Measurements from ENCODE around the gene RADIL. TPM values are rescaled to one million over a fixed set of nuclear protein-coding genes. Genes with fewer than 3 reads are reported as not detected.

Gene RADIL
- total RNA-seq, 1 experiment from 2014 or later: 5.6 TPM

DNA sequence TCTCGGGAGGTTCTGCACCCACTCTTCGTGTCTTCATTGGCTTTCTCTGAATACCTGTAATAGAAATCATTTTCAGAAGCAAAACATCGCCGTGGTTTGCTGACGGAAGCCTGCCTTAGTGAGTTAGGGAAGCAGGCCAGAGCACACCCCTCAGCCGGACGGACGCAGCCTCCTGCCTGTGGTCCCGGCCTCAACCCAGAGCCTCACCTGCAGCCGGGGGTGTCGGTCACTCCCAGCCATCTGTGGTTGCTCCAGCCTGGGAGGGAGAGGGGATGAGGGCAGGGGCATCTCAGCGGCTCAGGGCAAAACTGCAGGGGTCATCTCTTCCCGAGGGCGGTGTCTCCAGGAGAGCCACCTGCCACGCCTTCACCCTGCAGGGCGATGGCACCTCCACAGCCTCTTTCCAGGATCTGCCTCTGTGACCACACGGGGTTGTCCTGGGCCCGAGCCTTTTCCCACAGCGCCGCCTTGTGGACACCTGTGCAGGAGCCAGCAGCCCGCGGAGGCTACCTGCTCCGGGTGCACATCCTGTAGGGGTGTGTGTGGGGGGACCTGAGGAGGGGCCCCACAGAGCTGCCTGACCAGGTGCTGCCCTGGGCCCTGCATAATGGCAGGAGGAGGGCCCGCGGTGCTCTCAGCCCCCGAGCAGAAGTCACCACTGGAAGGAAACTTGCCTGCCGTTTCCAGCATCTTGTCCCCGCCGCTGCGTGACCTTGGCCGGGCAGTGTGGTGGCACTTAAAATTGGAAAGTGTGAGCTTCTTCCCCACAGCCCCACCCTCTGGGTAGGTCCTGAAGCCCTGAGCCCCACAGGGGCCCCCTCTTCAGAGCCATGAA is 129.7 kb downstream of the RADIL start:
- ChIA-PET POLR2A (ENCODE audit: unreplicated experiment) (no interaction called here), CTCF (no interaction called here)
- H3K27me3 ChIP-seq (ENCODE audit: low read length): no peaks in the 10 kb centered on the region
- H4K20me1 ChIP-seq (ENCODE audit: low read length): no peaks in the 10 kb centered on the region
- BruUV-seq (replicated peaks): no TSS peak
- no peak overlapping the region for H3K4me3 ChIP-seq (ENCODE audit: low read length)
- DNase-seq: peak; percentile 79
- no peak overlapping the region for H3K4me2 ChIP-seq (ENCODE audit: low read length)
- no peak overlapping the region for H3K27ac ChIP-seq (ENCODE audit: low read length)
- H3K9me2 ChIP-seq (replicated peaks; ENCODE audit: low read length): no peaks in the 10 kb centered on the region
- H3K4me1 ChIP-seq (ENCODE audit: insufficient read depth, low read length): no peaks in the 10 kb centered on the region
- intact Hi-C loops (cut with micrococcal nuclease): loop anchor here (1.0 to 2.0 kb wide), 3 partner anchors 69 to 143 kb away; no protein-coding TSS in a partner anchor
- H3K36me3 ChIP-seq (ENCODE audit: low read depth, low read length): no peaks in the 10 kb centered on the region
- ATAC-seq: peak; percentile 99
- no peak overlapping the region for H3K9ac ChIP-seq (ENCODE audit: low read length)
- H3K9me3 ChIP-seq (ENCODE audit: low read length): no peaks in the 10 kb centered on the region
- no peak overlapping the region for H2AFZ ChIP-seq (ENCODE audit: low read length)
- TF ChIP-seq, protein P1, sequence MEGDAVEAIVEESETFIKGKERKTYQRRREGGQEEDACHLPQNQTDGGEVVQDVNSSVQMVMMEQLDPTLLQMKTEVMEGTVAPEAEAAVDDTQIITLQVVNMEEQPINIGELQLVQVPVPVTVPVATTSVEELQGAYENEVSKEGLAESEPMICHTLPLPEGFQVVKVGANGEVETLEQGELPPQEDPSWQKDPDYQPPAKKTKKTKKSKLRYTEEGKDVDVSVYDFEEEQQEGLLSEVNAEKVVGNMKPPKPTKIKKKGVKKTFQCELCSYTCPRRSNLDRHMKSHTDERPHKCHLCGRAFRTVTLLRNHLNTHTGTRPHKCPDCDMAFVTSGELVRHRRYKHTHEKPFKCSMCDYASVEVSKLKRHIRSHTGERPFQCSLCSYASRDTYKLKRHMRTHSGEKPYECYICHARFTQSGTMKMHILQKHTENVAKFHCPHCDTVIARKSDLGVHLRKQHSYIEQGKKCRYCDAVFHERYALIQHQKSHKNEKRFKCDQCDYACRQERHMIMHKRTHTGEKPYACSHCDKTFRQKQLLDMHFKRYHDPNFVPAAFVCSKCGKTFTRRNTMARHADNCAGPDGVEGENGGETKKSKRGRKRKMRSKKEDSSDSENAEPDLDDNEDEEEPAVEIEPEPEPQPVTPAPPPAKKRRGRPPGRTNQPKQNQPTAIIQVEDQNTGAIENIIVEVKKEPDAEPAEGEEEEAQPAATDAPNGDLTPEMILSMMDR (conservative IDR thresholded peaks at IDR 0.05; ENCODE audit: low read depth, low read length): peak; percentile 89
- no peak for TF ChIP-seq EZH2 (IDR thresholded peaks at IDR 0.05; ENCODE audit: low read length, unreplicated experiment)
- H3K79me2 ChIP-seq (ENCODE audit: low read length): peaks cover 8% of the 10 kb centered on the region; the same call in 1 of the 2 replicates
- H3F3A ChIP-seq (ENCODE audit: low read length, unreplicated experiment): no peaks in the 10 kb centered on the region

DNA sequence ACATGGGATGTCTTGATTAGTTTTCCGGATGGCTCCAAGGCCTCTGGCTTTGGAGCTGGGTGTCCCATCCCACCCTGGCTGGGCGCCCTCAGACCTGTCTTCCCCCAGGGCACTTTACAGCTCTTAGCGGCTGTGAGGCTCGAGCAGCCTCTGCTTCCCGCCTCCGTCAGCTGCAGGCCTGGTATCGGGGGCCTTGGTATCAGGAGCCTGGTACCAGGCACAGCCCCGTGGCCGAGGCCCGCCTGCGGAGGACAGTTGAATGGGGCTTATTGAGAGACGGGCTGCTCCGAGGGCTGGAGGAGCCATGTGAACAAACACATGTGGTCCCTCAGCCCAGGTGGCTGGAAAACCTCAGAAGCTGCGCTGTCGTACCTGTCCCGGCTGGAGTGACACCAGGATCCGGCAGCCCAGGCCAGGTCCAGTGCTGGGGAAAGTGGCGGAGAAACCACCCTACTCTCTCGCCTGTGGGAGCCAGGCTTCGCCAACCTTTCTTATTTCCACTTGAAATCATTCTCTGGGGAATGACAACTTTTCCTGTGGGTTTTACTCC is 132.0 kb downstream of the RADIL start:
- intact Hi-C loops (cut with micrococcal nuclease): no loop called here
- Histone ChIP-seq H3K4me3 (ENCODE audit: low read length) (no peak overlapping the region), H2AFZ (ENCODE audit: low read length) (no peak overlapping the region), H3K27me3 (ENCODE audit: low read length) (no peaks in the 10 kb centered on the region), H3K27ac (ENCODE audit: low read length) (no peak overlapping the region), H3K4me2 (ENCODE audit: low read length) (no peak overlapping the region), H3K9me3 (ENCODE audit: low read length) (no peaks in the 10 kb centered on the region), H4K20me1 (ENCODE audit: low read length) (no peaks in the 10 kb centered on the region), H3F3A (ENCODE audit: low read length, unreplicated experiment) (no peaks in the 10 kb centered on the region), H3K9me2 (replicated peaks; ENCODE audit: low read length) (no peaks in the 10 kb centered on the region), H3K36me3 (ENCODE audit: low read depth, low read length) (no peaks in the 10 kb centered on the region), H3K4me1 (ENCODE audit: insufficient read depth, low read length) (0 out of 2 replicates have a peak, but pooled peaks cover under 1% of the 10 kb centered on the region), H3K79me2 (ENCODE audit: low read length) (peaks cover 28% of the 10 kb centered on the region), H3K9ac (ENCODE audit: low read length) (no peak overlapping the region)
- no peak for DNase-seq
- POLR2A ChIA-PET (ENCODE audit: unreplicated experiment): no interaction called here
- CTCF ChIA-PET: no interaction called here
- BruUV-seq (replicated peaks): no TSS peak
- ATAC-seq: no peak
- TF ChIP-seq EZH2 (IDR thresholded peaks at IDR 0.05; ENCODE audit: low read length, unreplicated experiment) (no peak), EZH2phosphoT487 (IDR thresholded peaks at IDR 0.05; ENCODE audit: borderline replicate concordance, low read length) (no peak)
- TF ChIP-seq, protein P1 (conservative IDR thresholded peaks at IDR 0.05; ENCODE audit: low read depth, low read length): no peak

DNA sequence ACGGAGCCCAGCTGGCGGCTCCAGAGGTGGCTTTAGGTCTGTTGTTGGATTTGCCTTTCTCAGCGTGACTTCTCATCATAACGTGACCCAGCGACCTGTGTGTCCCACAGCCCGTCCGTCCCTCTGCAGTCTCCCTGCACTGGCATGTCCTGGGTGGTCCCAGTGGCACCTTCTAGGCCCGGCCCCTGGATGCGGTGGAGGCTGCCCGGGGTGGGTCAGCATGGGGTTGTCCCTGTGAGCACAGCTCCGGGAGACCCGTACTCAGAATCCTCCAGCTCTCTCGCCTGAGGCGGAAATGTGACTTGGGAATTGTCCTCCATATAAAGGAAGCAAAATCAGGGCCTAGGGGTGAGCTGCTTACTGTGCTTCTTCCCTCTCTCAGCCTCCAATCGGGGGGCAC is 133.7 kb downstream of the RADIL start:
- ATAC-seq: no peak
- no peaks in the 10 kb centered on the region for H3K36me3 ChIP-seq (ENCODE audit: low read depth, low read length)
- H2AFZ ChIP-seq (ENCODE audit: low read length): no peak overlapping the region
- H3K27me3 ChIP-seq (ENCODE audit: low read length): no peaks in the 10 kb centered on the region
- H3K4me2 ChIP-seq (ENCODE audit: low read length): no peak overlapping the region
- no peaks in the 10 kb centered on the region for H3K9me3 ChIP-seq (ENCODE audit: low read length)
- H3K9ac ChIP-seq (ENCODE audit: low read length): no peak overlapping the region
- no peaks in the 10 kb centered on the region for H3K9me2 ChIP-seq (replicated peaks; ENCODE audit: low read length)
- peaks cover 5% of the 10 kb centered on the region for H3F3A ChIP-seq (ENCODE audit: low read length, unreplicated experiment)
- peaks cover 37% of the 10 kb centered on the region for H3K79me2 ChIP-seq (ENCODE audit: low read length)
- intact Hi-C loops (cut with micrococcal nuclease): no loop called here
- H3K4me1 ChIP-seq (ENCODE audit: insufficient read depth, low read length): peaks cover 12% of the 10 kb centered on the region; the same call in 1 of the 2 replicates
- no peak overlapping the region for H3K4me3 ChIP-seq (ENCODE audit: low read length)
- no TSS peak for BruUV-seq (replicated peaks)
- ChIA-PET POLR2A (ENCODE audit: unreplicated experiment) (no interaction called here), CTCF (interaction anchor here (0.7 kb wide), 1 partner anchor 25 kb away, joined by 3 read pairs; no protein-coding TSS in a partner anchor)
- TF ChIP-seq EZH2phosphoT487 (IDR thresholded peaks at IDR 0.05; ENCODE audit: borderline replicate concordance, low read length) (no peak), EZH2 (IDR thresholded peaks at IDR 0.05; ENCODE audit: low read length, unreplicated experiment) (no peak)
- TF ChIP-seq, protein P1 (conservative IDR thresholded peaks at IDR 0.05; ENCODE audit: low read depth, low read length): no peak
- no peak overlapping the region for H3K27ac ChIP-seq (ENCODE audit: low read length)
- DNase-seq: no peak
- no peaks in the 10 kb centered on the region for H4K20me1 ChIP-seq (ENCODE audit: low read length)

Data from PC-3 (cell line).